OCI-LY1 (cell line): ENCODE results near the gene BOK.

Experiments used
- H2AFZ ChIP-seq: fragments of 200-600 bp; sonication (generic), shearing (Covaris generic); 2 replicates; pipeline ENCODE4 v1.6.0; 2014; ENCODE audit warnings: antibody characterized with exemption, mild to moderate bottlenecking, low read length
- H3F3A ChIP-seq: fragments of 200-600 bp; sonication (generic), shearing (Covaris generic); 2 replicates; pipeline ENCODE4 v1.6.0; 2014; ENCODE audit warnings: mild to moderate bottlenecking, antibody characterized with exemption, low read length, moderate library complexity; ENCODE audit not compliant: insufficient read depth
- H3K27ac ChIP-seq: fragments of 200-600 bp; sonication (generic); 2 replicates; pipeline ENCODE4 v1.5.1; 2014; ENCODE audit warnings: low read length, mixed run types, mild to moderate bottlenecking, low read depth; ENCODE audit not compliant: poor library complexity, severe bottlenecking
- H3K27me3 ChIP-seq: fragments of 200-600 bp; sonication (generic); 2 replicates; pipeline ENCODE4 v1.6.0; 2014; ENCODE audit warnings: antibody characterized with exemption, mild to moderate bottlenecking, low read length, moderate library complexity; ENCODE audit not compliant: insufficient read depth
- H3K36me3 ChIP-seq: fragments of 200-600 bp; sonication (generic); 2 replicates; pipeline ENCODE4 v1.6.1; 2014; ENCODE audit warnings: mild to moderate bottlenecking, antibody characterized with exemption, low read length, moderate library complexity, mixed read lengths; ENCODE audit not compliant: insufficient read depth
- H3K4me1 ChIP-seq: fragments of 200-600 bp; sonication (generic); 2 replicates; pipeline ENCODE4 v1.5.1; 2014; ENCODE audit warnings: mild to moderate bottlenecking, low read length, moderate library complexity; ENCODE audit not compliant: insufficient read depth, severe bottlenecking
- H3K4me2 ChIP-seq: fragments of 200-600 bp; sonication (generic), shearing (Covaris generic); 2 replicates; pipeline ENCODE4 v1.6.1; 2014; ENCODE audit warnings: low read length
- H3K4me3 ChIP-seq: fragments of 200-600 bp; sonication (generic); 2 replicates; pipeline ENCODE4 v1.5.1; 2014; ENCODE audit warnings: low read length, low read depth, mild to moderate bottlenecking, mixed read lengths; ENCODE audit not compliant: poor library complexity, severe bottlenecking
- H3K79me2 ChIP-seq: fragments of 200-600 bp; shearing (Covaris generic); 2 replicates; pipeline ENCODE4 v1.6.1; 2016; ENCODE audit warnings: mixed run types, low read length, mixed read lengths; ENCODE audit not compliant: insufficient read depth
- H3K9ac ChIP-seq: fragments of 200-600 bp; sonication (generic), shearing (Covaris generic); 2 replicates; pipeline ENCODE4 v1.6.1; 2014; ENCODE audit warnings: mild to moderate bottlenecking, low read length, mixed read lengths
- H3K9me2 ChIP-seq: fragments of 200-600 bp; sonication (generic), shearing (Covaris generic); 2 replicates; pipeline ENCODE4 v1.6.1; 2014; ENCODE audit warnings: low read depth, mild to moderate bottlenecking, low read length, mixed read lengths
- H3K9me3 ChIP-seq: fragments of 200-600 bp; shearing (Covaris generic); 2 replicates; pipeline ENCODE4 v1.6.1; 2014; ENCODE audit warnings: low read length, mixed read lengths
- H4K20me1 ChIP-seq: fragments of 200-600 bp; sonication (generic), shearing (Covaris generic); 2 replicates; pipeline ENCODE4 v1.6.0; 2016; ENCODE audit warnings: mild to moderate bottlenecking, low read length; ENCODE audit not compliant: insufficient read depth
- EZH2 ChIP-seq: fragments of 200-600 bp; sonication (generic), shearing (Covaris generic); IDR thresholded peaks from 2 replicates; pipeline ENCODE4 v1.8.0; 2017; ENCODE audit warnings: borderline replicate concordance, mixed run types, mild to moderate bottlenecking, antibody characterized with exemption, low read length, moderate library complexity, mixed read lengths
- TF ChIP-seq, protein P1 (sequence below): fragments of 200-600 bp; sonication (generic), shearing (Covaris generic); IDR thresholded peaks from 2 replicates; pipeline ENCODE4 v1.5.1; 2017; ENCODE audit warnings: mild to moderate bottlenecking, antibody characterized with exemption, low read length, moderate library complexity, mixed read lengths

Gene BOK

DNA sequence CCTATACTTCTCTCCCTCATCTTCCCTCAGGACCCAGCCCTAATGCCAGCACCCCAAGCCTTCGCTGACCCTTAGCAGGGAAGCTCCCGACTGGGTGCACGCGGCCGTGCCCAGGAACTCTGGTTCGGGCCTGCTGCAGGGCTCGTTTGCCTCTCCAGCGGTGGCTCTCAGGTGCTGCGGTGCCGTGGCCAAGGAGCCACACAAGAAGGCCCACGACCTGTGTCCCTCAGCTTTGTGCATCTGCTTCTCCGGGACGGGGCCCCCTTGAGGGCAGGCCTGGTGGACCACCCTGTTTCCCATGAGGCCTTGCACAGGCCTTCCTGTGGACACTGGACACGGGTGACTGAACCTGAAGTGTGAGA is 17.7 kb downstream of the BOK start:
- Histone ChIP-seq H3K9me2 (no peaks in the 10 kb centered on the region), H4K20me1 (no peaks in the 10 kb centered on the region), H2AFZ (no peak overlapping the region), H3K4me2 (no peak overlapping the region), H3K9me3 (no peaks in the 10 kb centered on the region), H3F3A (no peaks in the 10 kb centered on the region), H3K4me3 (no peak overlapping the region), H3K36me3 (no peaks in the 10 kb centered on the region; the same call in 1 of the 2 replicates), H3K27ac (no peak overlapping the region), H3K27me3 (no peaks in the 10 kb centered on the region), H3K4me1 (no peaks in the 10 kb centered on the region), H3K79me2 (no peaks in the 10 kb centered on the region), H3K9ac (no peak overlapping the region)
- TF ChIP-seq, protein P1, sequence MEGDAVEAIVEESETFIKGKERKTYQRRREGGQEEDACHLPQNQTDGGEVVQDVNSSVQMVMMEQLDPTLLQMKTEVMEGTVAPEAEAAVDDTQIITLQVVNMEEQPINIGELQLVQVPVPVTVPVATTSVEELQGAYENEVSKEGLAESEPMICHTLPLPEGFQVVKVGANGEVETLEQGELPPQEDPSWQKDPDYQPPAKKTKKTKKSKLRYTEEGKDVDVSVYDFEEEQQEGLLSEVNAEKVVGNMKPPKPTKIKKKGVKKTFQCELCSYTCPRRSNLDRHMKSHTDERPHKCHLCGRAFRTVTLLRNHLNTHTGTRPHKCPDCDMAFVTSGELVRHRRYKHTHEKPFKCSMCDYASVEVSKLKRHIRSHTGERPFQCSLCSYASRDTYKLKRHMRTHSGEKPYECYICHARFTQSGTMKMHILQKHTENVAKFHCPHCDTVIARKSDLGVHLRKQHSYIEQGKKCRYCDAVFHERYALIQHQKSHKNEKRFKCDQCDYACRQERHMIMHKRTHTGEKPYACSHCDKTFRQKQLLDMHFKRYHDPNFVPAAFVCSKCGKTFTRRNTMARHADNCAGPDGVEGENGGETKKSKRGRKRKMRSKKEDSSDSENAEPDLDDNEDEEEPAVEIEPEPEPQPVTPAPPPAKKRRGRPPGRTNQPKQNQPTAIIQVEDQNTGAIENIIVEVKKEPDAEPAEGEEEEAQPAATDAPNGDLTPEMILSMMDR = no peak
- TF ChIP-seq EZH2 = no peak

DNA sequence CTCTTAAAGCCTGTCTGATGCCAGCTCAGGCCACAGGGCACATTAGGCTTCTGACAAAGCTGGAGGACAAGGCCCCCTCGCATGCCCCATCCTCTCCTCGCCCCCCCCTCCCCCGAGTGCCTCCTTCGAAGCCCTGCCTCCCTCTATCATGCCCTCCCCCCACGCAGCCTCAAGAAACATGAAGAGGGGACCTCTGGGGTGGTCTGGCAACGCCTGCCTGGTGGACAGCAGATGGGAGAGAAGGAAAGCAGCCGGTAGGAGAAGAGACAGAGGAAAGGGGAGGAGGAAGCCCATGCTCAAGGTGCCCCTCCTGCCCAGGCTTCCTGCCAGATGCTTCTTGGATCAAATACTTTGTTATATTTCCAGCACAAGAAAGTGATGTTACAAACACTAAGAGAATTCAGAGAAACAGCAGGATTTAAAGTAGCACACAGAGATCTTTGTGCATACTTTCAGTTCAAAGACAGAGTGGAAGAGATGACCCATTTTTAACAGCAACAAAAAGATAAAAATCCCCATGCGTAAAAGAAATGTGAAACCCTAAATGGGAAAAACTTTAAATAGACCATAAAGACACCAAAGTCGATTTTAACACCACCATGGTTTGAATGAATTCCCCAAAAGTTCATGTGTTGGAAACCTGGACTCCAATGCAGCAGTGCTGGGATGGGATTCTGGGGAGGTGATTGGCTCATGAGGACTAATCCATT is 19.0 kb downstream of the BOK start:
- Histone ChIP-seq H3K9me2 (no peaks in the 10 kb centered on the region), H3K9ac (no peak overlapping the region), H3K36me3 (peaks cover 9% of the 10 kb centered on the region), H3K27me3 (no peaks in the 10 kb centered on the region), H2AFZ (no peak overlapping the region), H3K4me1 (no peaks in the 10 kb centered on the region), H4K20me1 (no peaks in the 10 kb centered on the region), H3K4me3 (no peak overlapping the region), H3K9me3 (no peaks in the 10 kb centered on the region), H3K27ac (no peak overlapping the region), H3K4me2 (no peak overlapping the region), H3F3A (no peaks in the 10 kb centered on the region), H3K79me2 (no peaks in the 10 kb centered on the region)
- no peak for TF ChIP-seq EZH2
- TF ChIP-seq, protein P1 = no peak

DNA sequence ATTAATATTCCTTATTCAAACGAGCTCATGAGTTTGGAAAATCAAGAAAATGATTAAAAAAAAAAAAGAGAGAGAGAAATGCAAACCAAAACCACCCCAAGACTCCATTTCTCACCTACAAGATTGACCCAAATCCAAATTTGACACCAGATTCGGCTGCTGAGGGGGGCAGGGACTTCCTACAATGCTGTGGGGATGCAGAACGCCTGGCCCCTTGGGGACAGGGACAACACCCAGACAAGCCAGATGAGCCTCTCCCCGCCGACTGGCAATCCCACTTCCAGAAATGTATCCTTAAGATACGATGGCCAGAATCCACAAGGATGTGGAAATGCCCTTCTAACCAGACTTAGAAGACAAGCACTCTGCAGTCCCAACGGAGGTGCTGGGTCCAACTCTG is 20.7 kb downstream of the BOK start:
- no peak overlapping the region for H3K27ac ChIP-seq
- no peaks in the 10 kb centered on the region for H3K79me2 ChIP-seq
- no peak overlapping the region for H3K4me3 ChIP-seq
- peaks cover 26% of the 10 kb centered on the region for H3K36me3 ChIP-seq
- no peaks in the 10 kb centered on the region for H3K9me2 ChIP-seq
- no peak overlapping the region for H2AFZ ChIP-seq
- no peaks in the 10 kb centered on the region for H3K9me3 ChIP-seq
- no peaks in the 10 kb centered on the region for H3K27me3 ChIP-seq
- no peaks in the 10 kb centered on the region for H3K4me1 ChIP-seq
- H3K4me2 ChIP-seq = no peak overlapping the region
- no peaks in the 10 kb centered on the region for H3F3A ChIP-seq
- TF ChIP-seq, protein P1 = no peak
- TF ChIP-seq EZH2 = no peak
- H4K20me1 ChIP-seq = no peaks in the 10 kb centered on the region
- no peak overlapping the region for H3K9ac ChIP-seq
